Pancreas (tissue), 10 donors: Measurements from ENCODE around the gene ACADVL. TPM values are rescaled to one million over a fixed set of nuclear protein-coding genes. Genes with fewer than 3 reads are reported as not detected.

Experiments
- ATAC-seq, 4 donors: fragments of 200-7000 bp; cut with Tn5 transposase; one replicate each; pipeline versions ENCODE4 v1.8.0 to v1.9.1; 2020; ENCODE audit warnings: mild to moderate bottlenecking in 4 of 4, moderate library complexity in 4 of 4
- DNase-seq, 6 donors: peaks; one replicate each; pipeline ENCODE4 v3.0.0-alpha.2; 2020
- FAIRE-seq: peaks from 2 replicates; lab custom pipeline; 2012; peaks lifted over from hg19 to GRCh38; lab: Jason Lieb, UNC
- H3K27ac ChIP-seq, 4 donors: fragments of 200-600 bp; sonication (generic); 1 replicate in 3 of 4; 2 replicates in 1 of 4; pipeline versions ENCODE4 v1.5.0 to v1.8.0; 2020
- H3K27me3 ChIP-seq, 4 donors: fragments of 200-600 bp; one replicate each; pipeline ENCODE4 v1.8.0; 2021
- H3K36me3 ChIP-seq, 3 donors: fragments of 200-600 bp; sonication (generic) in 1 of 3; one replicate each; pipeline versions ENCODE4 v1.5.0 to v1.8.0; 2020 to 2021
- H3K4me1 ChIP-seq, 3 donors: fragments of 200-600 bp; one replicate each; pipeline ENCODE4 v1.8.0; 2021
- H3K4me3 ChIP-seq, 4 donors: fragments of 200-600 bp; sonication (generic) in 2 of 4; one replicate each; pipeline versions ENCODE4 v1.5.0 to v1.8.0; 2020 to 2021
- H3K9me3 ChIP-seq, 4 donors: fragments of 200-600 bp; one replicate each; pipeline ENCODE4 v1.8.0; 2021
- WGBS, 2 donors: extraction: QIAGEN DNeasy Blood & Tissue Kit; methylation state at CpG; one replicate each; pipeline ENCODE4 v1.1.7; 2013; 5-methylcytosine and 5-hydroxymethylcytosine counted together
- intact Hi-C, 3 donors: fragments of 100-400 bp; cut with DNase I; formaldehyde crosslinking; loops; one replicate each; pipeline versions ENCODE4 v1.11.1 to v1.14.2; 2022
- polyA plus RNA-seq, 2 donors: library from polyadenylated mRNA; stranded (reverse); fragments of 200-250 nt; gene quantifications; one replicate each; pipeline ENCODE4 v1.2.3, GENCODE V29; 2013
- total RNA-seq, 6 donors: library from RNA; stranded (reverse); fragmentation: NEBNext Ultra II Directional in 4 of 6; extraction: Animal tissue kit (Norgen Biotek cat#: 25700) in 4 of 6; gene quantifications; one replicate each; pipeline versions ENCODE4 v1.2.1 to v1.2.4, GENCODE V29; 2021 to 2023
- TF ChIP-seq, protein P1 (sequence below), 4 donors: fragments of 200-600 bp; sonication (generic) in 3 of 4; IDR thresholded peaks; one replicate each; pipeline versions ENCODE4 v1.5.0 to v1.8.0; 2021; ENCODE audit warnings: antibody characterized with exemption in 4 of 4
- donor health status: healthy with polysubstance abuse.
- donor health status: DM: no; HTN: no; CAD: no; lungs with moderate emphysema.
- donor health status: DM: no; HTN: no; CAD: no.
- donor health status: control.
- donor health status: control.
- donor health status: Bipolar disorder and iron deficiency.
- donor health status: DM: yes; HTN: yes; CAD: no.
- donor health status: DM: no; HTN: no; CAD: no.
- donor health status: DM: no; HTN: no; CAD: no.
- donor health status: DM: yes; HTN: yes; CAD: no.

Gene ACADVL
- total and polyA plus RNA-seq, 8 donors, result 447 to 3,251 (median 629) TPM

DNA sequence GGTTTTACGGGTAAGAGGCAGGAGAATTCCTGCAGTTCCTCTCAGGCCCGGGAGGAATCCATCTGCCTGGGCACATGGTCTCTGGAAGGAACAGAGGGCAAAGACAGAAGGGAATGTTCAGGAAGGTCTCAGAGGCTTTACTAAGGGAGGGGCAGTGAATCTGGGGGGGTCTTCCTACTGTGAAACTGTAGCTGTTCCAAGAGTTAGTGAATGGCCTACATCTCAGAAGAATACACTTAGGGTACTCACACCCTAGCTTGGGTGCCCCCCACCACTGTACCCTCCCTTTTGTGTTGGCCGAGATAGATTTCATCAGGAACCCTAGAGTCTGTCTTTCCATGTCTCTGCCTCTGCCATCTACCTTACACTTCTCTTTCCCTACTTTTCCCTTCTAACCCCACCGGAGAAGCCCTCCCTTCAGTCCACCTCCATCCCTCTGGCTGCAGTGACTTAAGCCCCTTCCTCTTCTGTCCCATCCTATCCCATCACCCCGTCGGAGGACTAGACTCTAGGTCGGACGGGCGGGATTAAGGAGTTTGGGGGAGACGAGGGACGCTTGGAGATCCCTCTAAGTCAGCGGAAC is 418 bp upstream of the ACADVL start:
- Histone ChIP-seq H3K36me3 (peaks cover 11 to 32% (median 16%) of the 10 kb centered on the region in 3 donors), H3K4me1 (peaks cover 12 to 25% (median 14%) of the 10 kb centered on the region in 3 donors), H3K9me3 (no peaks in the 10 kb centered on the region), H3K27ac (peak overlapping the region; percentile 97 to 100 (median 100)), H3K4me3 (peak overlapping the region; percentile 45 to 100 (median 94)), H3K27me3 (no peaks in the 10 kb centered on the region)
- 17 to 18% methylated on average over 12 of the region's 12 CpGs for WGBS, 2 donors
- DNase-seq (no peak), FAIRE-seq (no peak), ATAC-seq (no peak)
- intact Hi-C loops, result no loop called here
- TF ChIP-seq, protein P1, sequence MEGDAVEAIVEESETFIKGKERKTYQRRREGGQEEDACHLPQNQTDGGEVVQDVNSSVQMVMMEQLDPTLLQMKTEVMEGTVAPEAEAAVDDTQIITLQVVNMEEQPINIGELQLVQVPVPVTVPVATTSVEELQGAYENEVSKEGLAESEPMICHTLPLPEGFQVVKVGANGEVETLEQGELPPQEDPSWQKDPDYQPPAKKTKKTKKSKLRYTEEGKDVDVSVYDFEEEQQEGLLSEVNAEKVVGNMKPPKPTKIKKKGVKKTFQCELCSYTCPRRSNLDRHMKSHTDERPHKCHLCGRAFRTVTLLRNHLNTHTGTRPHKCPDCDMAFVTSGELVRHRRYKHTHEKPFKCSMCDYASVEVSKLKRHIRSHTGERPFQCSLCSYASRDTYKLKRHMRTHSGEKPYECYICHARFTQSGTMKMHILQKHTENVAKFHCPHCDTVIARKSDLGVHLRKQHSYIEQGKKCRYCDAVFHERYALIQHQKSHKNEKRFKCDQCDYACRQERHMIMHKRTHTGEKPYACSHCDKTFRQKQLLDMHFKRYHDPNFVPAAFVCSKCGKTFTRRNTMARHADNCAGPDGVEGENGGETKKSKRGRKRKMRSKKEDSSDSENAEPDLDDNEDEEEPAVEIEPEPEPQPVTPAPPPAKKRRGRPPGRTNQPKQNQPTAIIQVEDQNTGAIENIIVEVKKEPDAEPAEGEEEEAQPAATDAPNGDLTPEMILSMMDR (IDR thresholded peaks at IDR 0.05), result no peak

DNA sequence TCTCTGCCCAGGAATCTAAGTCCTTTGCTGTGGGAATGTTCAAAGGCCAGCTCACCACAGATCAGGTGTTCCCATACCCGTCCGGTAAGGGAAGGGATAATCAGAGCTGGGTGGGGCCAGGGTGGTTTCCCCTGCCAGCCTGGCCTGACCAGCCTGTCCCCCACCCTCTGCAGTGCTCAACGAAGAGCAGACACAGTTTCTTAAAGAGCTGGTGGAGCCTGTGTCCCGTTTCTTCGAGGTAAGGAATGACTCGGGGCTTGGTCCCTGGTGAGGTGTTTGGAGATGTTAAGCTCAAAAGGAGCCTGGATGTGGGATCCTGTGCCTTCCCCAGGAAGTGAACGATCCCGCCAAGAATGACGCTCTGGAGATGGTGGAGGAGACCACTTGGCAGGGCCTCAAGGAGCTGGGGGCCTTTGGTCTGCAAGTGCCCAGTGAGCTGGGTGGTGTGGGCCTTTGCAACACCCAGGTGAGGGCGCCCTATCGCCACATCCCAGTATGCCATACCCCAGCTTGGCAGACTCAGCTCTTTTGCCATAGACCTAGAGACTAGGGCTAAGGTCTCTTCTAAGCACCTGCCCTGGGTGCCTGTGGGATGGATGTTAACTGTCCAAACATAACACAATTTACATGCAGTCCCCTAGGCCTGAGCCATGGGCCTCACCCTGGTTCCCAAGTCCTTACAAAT is 997 bp downstream of the ACADVL start:
- Histone ChIP-seq H3K4me1 (peaks cover 12 to 25% (median 14%) of the 10 kb centered on the region in 3 donors), H3K9me3 (no peaks in the 10 kb centered on the region), H3K27ac (peak overlapping the region; percentile 97 to 100 (median 100)), H3K36me3 (peaks cover 11 to 43% (median 16%) of the 10 kb centered on the region in 3 donors), H3K27me3 (no peaks in the 10 kb centered on the region), H3K4me3 (peak overlapping the region; percentile 45 to 100 (median 94))
- TF ChIP-seq, protein P1 (IDR thresholded peaks at IDR 0.05), result no peak
- intact Hi-C loops, result no loop called here
- DNase-seq (peak in 5 of 6 donors; percentile 67 to 87 (median 74)), FAIRE-seq (no peak), ATAC-seq (peak; percentile 20 to 55 (median 43))
- WGBS, 2 donors, result 7 to 10% methylated on average over 11 of the region's 11 CpGs

DNA sequence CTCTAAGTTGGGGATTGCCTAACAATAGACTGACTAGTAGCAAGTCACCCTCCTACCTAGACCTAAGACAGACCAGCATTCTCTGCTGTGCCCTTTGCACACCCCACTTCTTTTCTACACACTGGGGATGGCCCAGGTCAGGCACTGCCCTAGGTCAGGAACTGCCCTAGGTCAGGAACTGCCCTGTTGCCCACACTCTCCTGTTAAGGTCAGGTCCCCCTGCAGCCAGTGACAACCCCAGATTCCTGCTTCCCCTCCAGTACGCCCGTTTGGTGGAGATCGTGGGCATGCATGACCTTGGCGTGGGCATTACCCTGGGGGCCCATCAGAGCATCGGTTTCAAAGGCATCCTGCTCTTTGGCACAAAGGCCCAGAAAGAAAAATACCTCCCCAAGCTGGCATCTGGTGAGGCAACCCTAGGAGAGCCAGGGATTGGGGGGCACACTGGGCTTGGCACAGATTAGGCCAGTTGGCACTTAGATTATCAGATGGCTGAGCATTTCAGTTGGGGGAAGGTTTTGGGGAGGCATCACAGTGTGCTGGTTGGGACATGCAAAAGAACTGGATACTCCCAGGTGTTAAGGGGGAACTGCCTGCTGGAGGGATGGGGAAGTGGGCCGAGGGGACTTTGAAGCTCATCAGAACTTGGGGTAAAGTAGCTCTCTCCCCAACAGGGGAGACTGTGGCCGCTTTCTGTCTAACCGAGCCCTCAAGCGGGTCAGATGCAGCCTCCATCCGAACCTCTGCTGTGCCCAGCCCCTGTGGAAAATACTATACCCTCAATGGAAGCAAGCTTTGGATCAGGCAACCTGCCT is 1.7 kb downstream of the ACADVL start:
- H3K4me3 ChIP-seq, result peak overlapping the region in 3 of 4 donors; percentile 45 to 100 (median 97)

DNA sequence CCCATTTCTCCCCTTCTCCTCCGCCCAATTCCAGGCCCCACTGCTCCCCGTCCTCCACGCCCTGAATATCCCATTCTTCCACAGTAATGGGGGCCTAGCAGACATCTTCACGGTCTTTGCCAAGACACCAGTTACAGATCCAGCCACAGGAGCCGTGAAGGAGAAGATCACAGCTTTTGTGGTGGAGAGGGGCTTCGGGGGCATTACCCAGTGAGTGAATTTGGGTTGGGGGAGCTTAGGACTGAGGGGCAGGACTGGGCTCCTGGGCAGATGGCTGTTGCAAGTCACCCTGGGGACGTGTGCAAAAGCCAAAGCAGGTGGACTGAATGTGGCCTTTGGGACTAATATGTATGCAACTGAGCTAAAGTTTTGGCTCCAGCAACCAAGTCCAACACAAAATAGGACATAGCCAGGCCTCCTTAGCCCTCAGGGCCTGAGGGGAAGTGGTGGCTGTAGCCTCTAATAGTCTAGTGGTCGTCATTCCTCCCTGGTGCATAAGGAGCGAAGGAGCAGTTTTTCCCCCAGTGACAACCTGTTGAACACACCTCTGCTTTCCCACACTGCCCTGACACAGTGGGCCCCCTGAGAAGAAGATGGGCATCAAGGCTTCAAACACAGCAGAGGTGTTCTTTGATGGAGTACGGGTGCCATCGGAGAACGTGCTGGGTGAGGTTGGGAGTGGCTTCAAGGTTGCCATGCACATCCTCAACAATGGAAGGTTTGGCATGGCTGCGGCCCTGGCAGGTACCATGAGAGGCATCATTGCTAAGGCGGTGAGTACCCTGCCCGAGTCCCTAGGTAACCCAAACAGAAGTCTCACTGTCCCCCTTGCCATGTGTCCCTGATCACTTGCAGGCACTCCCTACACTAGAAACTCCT is 2.6 kb downstream of the ACADVL start:
- Histone ChIP-seq H3K4me1 (peaks cover 12 to 25% (median 14%) of the 10 kb centered on the region in 3 donors), H3K36me3 (peaks cover 11 to 48% (median 16%) of the 10 kb centered on the region in 3 donors), H3K27me3 (no peaks in the 10 kb centered on the region), H3K27ac (peak overlapping the region in 1 of 4 donors; percentile 10), H3K9me3 (no peaks in the 10 kb centered on the region), H3K4me3 (peak overlapping the region in 1 of 4 donors; percentile 100)
- FAIRE-seq (no peak), ATAC-seq (no peak), DNase-seq (peak in 2 of 6 donors; percentile 6 to 39)
- intact Hi-C loops, result no loop called here
- WGBS, 2 donors, result 69 to 78% methylated on average over 15 of the region's 15 CpGs
- TF ChIP-seq, protein P1 (IDR thresholded peaks at IDR 0.05), result no peak

More for the DNA sequence above, 1.7 kb downstream of the ACADVL start:
- peak overlapping the region; percentile 97 to 100 (median 100) for H3K27ac ChIP-seq
- 46 to 52% methylated on average over 10 of the region's 10 CpGs for WGBS, 2 donors
- H3K36me3 ChIP-seq, result peaks cover 11 to 45% (median 16%) of the 10 kb centered on the region in 3 donors
- no peak for ATAC-seq
- no peak for FAIRE-seq
- DNase-seq, result peak in 1 of 6 donors; percentile 36
- H3K4me1 ChIP-seq, result peaks cover 12 to 25% (median 14%) of the 10 kb centered on the region in 3 donors
- no peaks in the 10 kb centered on the region for H3K9me3 ChIP-seq
- TF ChIP-seq, protein P1 (IDR thresholded peaks at IDR 0.05), result no peak
- intact Hi-C loops, result no loop called here
- H3K27me3 ChIP-seq, result no peaks in the 10 kb centered on the region
